HG03097 (cell line): Measurements from ENCODE around the gene VEZT.
"Not testable (repeated sequence)": the region's sequence is repeated elsewhere in the genome, so short reads cannot be mapped to it uniquely, and the experiment has no call there.

Experiments
- ATAC-seq: cut with Tn5 transposase; IDR thresholded peaks from one replicate; pipeline ENCODE4 v1.9.1; 2021; ENCODE audit not compliant: unreplicated experiment, low FRiP score

Gene VEZT

GRCh38 chr12:95316798-95317197 lies 99.2 kb downstream of the VEZT start:
- no peak for ATAC-seq

GRCh38 chr12:95318071-95318545 lies 100.5 kb downstream of the VEZT start:
- no peak for ATAC-seq

- no peak for ATAC-seq
Observed at GRCh38 chr12:95319694-95320331, 102.2 kb downstream of the VEZT start.

- ATAC-seq: no peak
Observed at GRCh38 chr12:95321516-95322246, 104.1 kb downstream of the VEZT start.

GRCh38 chr12:95322326-95322725 lies 104.7 kb downstream of the VEZT start:
- ATAC-seq: no peak

GRCh38 chr12:95323212-95323611 lies 105.6 kb downstream of the VEZT start:
- ATAC-seq: no peak

- not testable (repeated sequence) for ATAC-seq
Observed at GRCh38 chr12:95324246-95324645, 106.6 kb downstream of the VEZT start.

- ATAC-seq: no peak
Observed at GRCh38 chr12:95325501-95325900, 107.9 kb downstream of the VEZT start.

GRCh38 chr12:95326445-95326844 lies 108.8 kb downstream of the VEZT start:
- ATAC-seq: no peak

GRCh38 chr12:95326855-95327254 lies 109.2 kb downstream of the VEZT start:
- ATAC-seq: no peak

- ATAC-seq: no peak
Observed at GRCh38 chr12:95328708-95329107, 111.1 kb downstream of the VEZT start.

- no peak for ATAC-seq
Observed at GRCh38 chr12:95335948-95336347, 118.3 kb downstream of the VEZT start.

- no peak for ATAC-seq
Observed at GRCh38 chr12:95336387-95337067, 118.9 kb downstream of the VEZT start.

GRCh38 chr12:95337146-95337545 lies 119.5 kb downstream of the VEZT start:
- no peak for ATAC-seq

- no peak for ATAC-seq
Observed at GRCh38 chr12:95339086-95339788, 121.6 kb downstream of the VEZT start.

- no peak for ATAC-seq
Observed at GRCh38 chr12:95342008-95342407, 124.4 kb downstream of the VEZT start.

GRCh38 chr12:95343461-95344230 lies 126.0 kb downstream of the VEZT start:
- ATAC-seq: no peak

GRCh38 chr12:95349291-95349690 lies 131.7 kb downstream of the VEZT start:
- no peak for ATAC-seq

- ATAC-seq: no peak
Observed at GRCh38 chr12:95351748-95352147, 134.1 kb downstream of the VEZT start.
